Immature natural killer cell (primary cell): ENCODE results near the gene AIPL1. TPM values are rescaled to one million over a fixed set of nuclear protein-coding genes. Genes with fewer than 3 reads are reported as not detected.
A peak's percentile ranks its signal among the peaks of the same experiment; 100 is the strongest.

Source experiments
- DNase-seq, 3 donors: peaks; one replicate each; pipeline ENCODE4 v3.0.0; 2022; ENCODE audit warnings: mixed read lengths in 1 of 3
- H3K27ac Mint-ChIP-seq, 6 donors: one replicate each; pipeline ENCODE4 v1.8.0; 2020; ENCODE audit warnings: mixed read lengths in 6 of 6, mild to moderate bottlenecking in 5 of 6, inconsistent platforms in 4 of 6, moderate library complexity in 3 of 6
- H3K27me3 Mint-ChIP-seq, 3 donors: one replicate each; pipeline ENCODE4 v1.8.0; 2020 to 2021; ENCODE audit warnings: low read depth in 3 of 3, mild to moderate bottlenecking in 3 of 3, mixed read lengths in 3 of 3, moderate library complexity in 3 of 3, inconsistent platforms in 1 of 3
- H3K36me3 Mint-ChIP-seq, 3 donors: one replicate each; pipeline ENCODE4 v1.8.0; 2020; ENCODE audit warnings: mixed read lengths in 3 of 3, inconsistent platforms in 2 of 3, mild to moderate bottlenecking in 2 of 3
- H3K4me1 Mint-ChIP-seq, 2 donors: one replicate each; pipeline ENCODE4 v1.8.0; 2020; ENCODE audit warnings: inconsistent platforms in 2 of 2, mild to moderate bottlenecking in 2 of 2, mixed read lengths in 2 of 2, moderate library complexity in 1 of 2
- H3K4me3 Mint-ChIP-seq, 5 donors: one replicate each; pipeline ENCODE4 v1.8.0; 2020; ENCODE audit warnings: mild to moderate bottlenecking in 5 of 5, mixed read lengths in 5 of 5, inconsistent platforms in 3 of 5, moderate library complexity in 3 of 5
- H3K9me3 Mint-ChIP-seq, 6 donors: one replicate each; pipeline ENCODE4 v1.8.0; 2020; ENCODE audit warnings: mild to moderate bottlenecking in 6 of 6, mixed read lengths in 6 of 6, inconsistent platforms in 4 of 6, moderate library complexity in 3 of 6
- polyA plus RNA-seq, 3 donors: library from polyadenylated mRNA; unstranded; fragments of 300-500 nt; fragmentation: Illumina TruSeq; gene quantifications; one replicate each; pipeline ENCODE4 v1.2.3, GENCODE V29; 2021

Gene AIPL1
- polyA plus RNA-seq, 3 donors from 2014 or later, result not detected

- Mint-ChIP-seq H3K9me3 (no peaks in the 10 kb centered on the region), H3K4me1 (no peaks in the 10 kb centered on the region), H3K27me3 (peaks cover 2 to 3% (median 3%) of the 10 kb centered on the region in 3 donors), H3K27ac (no peak overlapping the region), H3K36me3 (no peaks in the 10 kb centered on the region), H3K4me3 (no peak overlapping the region)
- DNase-seq, result no peak
Measured at GRCh38 chr17:6472517-6472916, 37.6 kb upstream of the AIPL1 start.

- no peak overlapping the region for H3K27ac Mint-ChIP-seq
- H3K4me3 Mint-ChIP-seq, result no peak overlapping the region
- DNase-seq, result no peak
- no peaks in the 10 kb centered on the region for H3K4me1 Mint-ChIP-seq
- no peaks in the 10 kb centered on the region for H3K9me3 Mint-ChIP-seq
- no peaks in the 10 kb centered on the region for H3K36me3 Mint-ChIP-seq
- peaks cover 2 to 3% (median 3%) of the 10 kb centered on the region in 3 donors for H3K27me3 Mint-ChIP-seq
Measured at GRCh38 chr17:6471531-6472465, 36.9 kb upstream of the AIPL1 start.

GRCh38 chr17:6470751-6471521 is 36.0 kb upstream of the AIPL1 start:
- Mint-ChIP-seq H3K27me3 (peaks cover 3 to 6% (median 4%) of the 10 kb centered on the region in 3 donors), H3K27ac (no peak overlapping the region), H3K36me3 (no peaks in the 10 kb centered on the region), H3K9me3 (no peaks in the 10 kb centered on the region), H3K4me1 (no peaks in the 10 kb centered on the region), H3K4me3 (no peak overlapping the region)
- no peak for DNase-seq

DNA sequence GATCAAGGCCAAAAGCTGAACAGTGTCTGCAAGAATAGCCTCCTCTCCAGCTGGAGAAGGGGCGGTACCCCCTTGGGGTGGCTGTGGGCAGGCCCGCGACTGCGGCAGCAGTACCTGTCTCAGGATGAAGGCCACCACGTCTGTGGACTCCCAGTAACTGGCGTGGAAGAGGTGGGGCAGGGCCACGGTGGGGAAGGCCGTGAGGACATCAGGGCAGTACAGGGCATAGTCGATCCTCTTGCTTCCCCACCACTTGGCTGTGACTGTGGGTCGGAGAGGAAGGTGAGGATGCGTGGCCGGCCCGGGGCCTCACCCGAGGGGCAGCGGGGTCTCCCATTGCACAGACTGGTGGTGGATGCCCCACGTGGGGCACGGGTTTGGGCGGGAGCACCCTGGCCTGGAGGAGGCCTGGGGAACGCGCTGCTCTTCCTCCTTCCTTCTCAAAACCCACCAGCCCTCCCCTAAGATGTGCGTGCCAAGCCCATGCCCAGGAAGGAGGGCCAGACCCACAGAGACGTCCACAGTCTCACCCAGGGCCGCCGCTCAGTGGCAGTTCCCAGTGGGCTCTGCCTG is 35.3 kb upstream of the AIPL1 start:
- Mint-ChIP-seq H3K4me1 (no peaks in the 10 kb centered on the region), H3K27ac (no peak overlapping the region), H3K9me3 (no peaks in the 10 kb centered on the region)

DNA sequence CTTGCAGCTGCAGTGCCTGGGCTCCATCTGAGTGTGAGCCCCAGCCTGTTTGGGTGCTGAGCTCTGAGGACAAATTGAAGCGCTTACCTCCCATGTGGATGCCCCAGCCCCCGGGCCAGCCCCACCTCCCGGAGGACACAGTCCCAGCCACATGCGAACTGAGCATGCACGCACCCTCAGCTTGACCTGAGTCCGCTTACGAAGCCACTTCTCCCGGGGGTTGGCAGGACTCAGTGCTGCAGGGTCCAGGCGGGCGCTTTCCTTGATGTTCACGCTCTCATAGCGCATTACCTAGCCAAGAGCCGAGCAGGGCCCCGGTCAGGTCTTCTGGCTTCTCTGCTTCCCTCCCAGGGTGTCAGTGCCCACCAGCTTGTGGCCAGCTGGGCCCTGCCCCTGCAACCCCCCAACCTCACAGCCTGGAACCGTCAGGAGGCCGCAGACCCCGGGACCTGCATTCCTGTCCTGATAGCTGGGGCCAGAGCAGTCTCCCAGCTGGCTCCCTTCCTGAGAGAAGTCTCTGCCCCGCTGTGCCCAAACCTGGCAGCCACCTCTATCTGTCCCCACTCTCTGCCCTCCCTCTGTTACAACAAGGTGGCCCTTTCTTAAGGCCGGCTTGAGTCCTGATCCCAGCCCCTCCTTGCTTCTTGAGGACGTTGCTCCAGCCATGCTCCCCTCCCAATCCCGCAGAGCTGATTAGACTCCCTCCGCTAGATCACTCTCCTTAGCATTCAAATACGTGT is 33.3 kb upstream of the AIPL1 start:
- Mint-ChIP-seq H3K9me3 (no peaks in the 10 kb centered on the region), H3K4me1 (no peaks in the 10 kb centered on the region), H3K27ac (no peak overlapping the region), H3K4me3 (no peak overlapping the region), H3K36me3 (no peaks in the 10 kb centered on the region), H3K27me3 (peaks cover 3 to 6% (median 4%) of the 10 kb centered on the region in 3 donors)
- DNase-seq, result no peak

More for the DNA sequence above, 35.3 kb upstream of the AIPL1 start:
- no peak for DNase-seq
- Mint-ChIP-seq H3K4me3 (no peak overlapping the region), H3K36me3 (no peaks in the 10 kb centered on the region), H3K27me3 (peaks cover 3 to 6% (median 4%) of the 10 kb centered on the region in 3 donors)

DNA sequence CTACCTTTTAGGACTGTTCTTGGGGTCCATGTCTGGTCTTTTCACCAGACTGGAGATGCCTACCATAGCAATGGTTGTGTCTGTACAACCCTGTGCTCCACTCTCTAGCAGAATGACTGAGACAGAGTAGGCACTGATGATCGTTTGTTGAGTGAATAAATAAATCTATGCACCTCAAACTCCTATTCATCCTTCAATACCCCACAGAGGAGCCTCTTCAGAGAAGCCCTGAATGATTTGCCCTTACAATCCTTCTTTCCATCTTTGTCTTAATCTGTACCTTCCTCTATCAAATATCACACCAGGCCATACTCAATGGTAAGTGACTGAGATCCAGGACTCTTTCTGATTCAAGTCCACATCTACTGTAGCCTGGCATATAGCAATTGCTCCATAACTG is 32.6 kb upstream of the AIPL1 start:
- H3K27ac Mint-ChIP-seq, result no peak overlapping the region
- H3K9me3 Mint-ChIP-seq, result no peaks in the 10 kb centered on the region
- H3K4me3 Mint-ChIP-seq, result no peak overlapping the region
- peaks cover 3 to 5% (median 3%) of the 10 kb centered on the region in 3 donors for H3K27me3 Mint-ChIP-seq
- DNase-seq, result no peak
- no peaks in the 10 kb centered on the region for H3K4me1 Mint-ChIP-seq
- H3K36me3 Mint-ChIP-seq, result no peaks in the 10 kb centered on the region

GRCh38 chr17:6465206-6466003 is 30.5 kb upstream of the AIPL1 start:
- peaks cover 3 to 7% (median 3%) of the 10 kb centered on the region in 3 donors for H3K27me3 Mint-ChIP-seq
- no peak for DNase-seq
- H3K9me3 Mint-ChIP-seq, result no peaks in the 10 kb centered on the region
- H3K36me3 Mint-ChIP-seq, result no peaks in the 10 kb centered on the region
- no peak overlapping the region for H3K4me3 Mint-ChIP-seq
- H3K4me1 Mint-ChIP-seq, result no peaks in the 10 kb centered on the region
- peak overlapping the region in 1 of 6 donors; percentile 36 for H3K27ac Mint-ChIP-seq

- DNase-seq, result no peak
- no peaks in the 10 kb centered on the region for H3K4me1 Mint-ChIP-seq
- H3K9me3 Mint-ChIP-seq, result no peaks in the 10 kb centered on the region
- no peak overlapping the region for H3K4me3 Mint-ChIP-seq
- H3K36me3 Mint-ChIP-seq, result no peaks in the 10 kb centered on the region
- H3K27me3 Mint-ChIP-seq, result peaks cover 3 to 11% (median 3%) of the 10 kb centered on the region in 3 donors
- no peak overlapping the region for H3K27ac Mint-ChIP-seq
Measured at GRCh38 chr17:6464446-6465041, 29.6 kb upstream of the AIPL1 start.

GRCh38 chr17:6463616-6464445 is 28.9 kb upstream of the AIPL1 start:
- H3K36me3 Mint-ChIP-seq, result no peaks in the 10 kb centered on the region
- no peak overlapping the region for H3K27ac Mint-ChIP-seq
- no peaks in the 10 kb centered on the region for H3K4me1 Mint-ChIP-seq
- H3K27me3 Mint-ChIP-seq, result peaks cover 2 to 11% (median 3%) of the 10 kb centered on the region in 3 donors
- no peaks in the 10 kb centered on the region for H3K9me3 Mint-ChIP-seq
- H3K4me3 Mint-ChIP-seq, result no peak overlapping the region
- DNase-seq, result no peak

GRCh38 chr17:6462692-6463091 is 27.8 kb upstream of the AIPL1 start:
- H3K27ac Mint-ChIP-seq, result no peak overlapping the region
- DNase-seq, result no peak
- peaks cover 0 to 11% (median 3%) of the 10 kb centered on the region in 3 donors for H3K27me3 Mint-ChIP-seq
- H3K4me3 Mint-ChIP-seq, result no peak overlapping the region
- H3K9me3 Mint-ChIP-seq, result no peaks in the 10 kb centered on the region
- H3K4me1 Mint-ChIP-seq, result no peaks in the 10 kb centered on the region
- H3K36me3 Mint-ChIP-seq, result no peaks in the 10 kb centered on the region

DNA sequence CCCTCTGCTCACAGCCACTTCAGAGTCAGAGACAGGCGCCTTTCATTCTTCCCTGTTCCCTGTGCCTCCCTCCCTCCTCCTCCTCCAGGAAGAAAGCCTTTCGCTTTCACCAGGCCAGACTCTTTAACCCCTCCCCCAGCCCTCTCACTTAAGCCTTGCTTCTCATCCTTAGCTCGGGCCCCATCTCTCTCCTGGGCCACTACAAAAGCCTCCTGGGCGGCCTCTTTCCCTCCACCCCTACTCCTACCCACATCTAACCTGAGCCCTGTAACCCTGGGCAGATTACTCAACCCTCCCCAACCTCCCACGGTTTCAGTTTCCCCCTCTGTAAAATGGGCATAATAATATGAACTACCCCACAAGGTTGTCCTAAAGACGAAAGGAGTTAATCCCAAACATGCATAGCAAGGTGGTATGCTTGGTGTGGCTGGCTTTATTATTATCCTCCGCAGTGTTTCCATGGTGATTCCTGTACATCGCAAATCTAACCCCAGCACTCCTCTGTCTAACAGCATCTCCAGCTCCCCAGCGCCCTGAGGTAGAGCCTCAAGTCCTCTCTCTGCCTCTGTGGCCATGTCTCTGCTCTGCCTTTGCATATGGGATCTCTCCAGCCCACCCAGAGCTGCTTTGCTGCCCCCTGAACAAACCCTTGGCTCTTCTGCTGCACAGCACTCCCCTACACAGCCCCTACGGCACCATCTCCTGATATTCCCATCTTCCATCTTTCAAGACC is 27.0 kb upstream of the AIPL1 start:
- H3K4me3 Mint-ChIP-seq, result no peak overlapping the region
- no peak overlapping the region for H3K27ac Mint-ChIP-seq
- H3K36me3 Mint-ChIP-seq, result no peaks in the 10 kb centered on the region

More for the DNA sequence above, 27.0 kb upstream of the AIPL1 start:
- Mint-ChIP-seq H3K27me3 (peaks cover 0 to 11% (median 3%) of the 10 kb centered on the region in 3 donors), H3K9me3 (no peaks in the 10 kb centered on the region), H3K4me1 (peaks cover 0 to 3% of the 10 kb centered on the region in 2 donors)
- DNase-seq, result no peak
